H1 (cell line): ENCODE measurements around the gene CABP5. TPM values are rescaled to one million over a fixed set of nuclear protein-coding genes. Genes with fewer than 3 reads are reported as not detected.

Experiments
- CTCF ChIA-PET: fragments of 300-600 bp; sonication (Branson Sonifier 250); formaldehyde crosslinking; loops from one replicate; lab custom pipeline; 2021; ENCODE audit not compliant: partially characterized antibody; lab: Charles Lee
- POLR2A ChIA-PET: fragments of 300-600 bp; sonication (Branson Sonifier 250); formaldehyde crosslinking; loops from one replicate; lab custom pipeline; 2021; ENCODE audit warnings: inconsistent platforms; ENCODE audit not compliant: partially characterized antibody; lab: Charles Lee
- DNase-seq, 2 experiments: peaks; one replicate each; pipeline versions ENCODE4 v3.0.0 to v3.0.0-alpha.2; 2010 to 2022; ENCODE audit warnings: low spot score in 2 of 2, low read depth in 1 of 2, mixed read lengths in 1 of 2
- FAIRE-seq: peaks from 2 replicates; lab custom pipeline; 2011; peaks lifted over from hg19 to GRCh38; lab: Jason Lieb, UNC
- H2AFZ ChIP-seq: 2 replicates; pipeline ENCODE4 v1.8.1; 2012; ENCODE audit warnings: low read length, inconsistent platforms
- H2AK5ac ChIP-seq: 2 replicates; pipeline ENCODE4 v1.6.1; 2013; ENCODE audit warnings: low read depth, low read length
- H2BK120ac ChIP-seq: replicated peaks from 2 replicates; pipeline ENCODE3; 2013; ENCODE audit warnings: low read depth, low read length, inconsistent platforms
- H2BK12ac ChIP-seq: 2 replicates; pipeline ENCODE4 v1.6.1; 2013; ENCODE audit warnings: low read depth, low read length
- H2BK15ac ChIP-seq: 2 replicates; pipeline ENCODE4 v1.6.1; 2013; ENCODE audit warnings: low read length
- H2BK20ac ChIP-seq: 2 replicates; pipeline ENCODE4 v1.6.1; 2013; ENCODE audit warnings: low read length
- H2BK5ac ChIP-seq: 2 replicates; pipeline ENCODE4 v1.6.1; 2013; ENCODE audit warnings: low read depth, low read length
- H3K14ac ChIP-seq: 2 replicates; pipeline ENCODE4 v1.6.1; 2013; ENCODE audit warnings: inconsistent platforms; ENCODE audit not compliant: insufficient read length
- H3K18ac ChIP-seq: 2 replicates; pipeline ENCODE4 v1.6.1; 2013; ENCODE audit warnings: low read length; ENCODE audit errors: extremely low read depth
- H3K23ac ChIP-seq: 2 replicates; pipeline ENCODE4 v1.6.1; 2013; ENCODE audit warnings: inconsistent platforms; ENCODE audit not compliant: insufficient read length
- H3K23me2 ChIP-seq: 2 replicates; pipeline ENCODE4 v1.6.1; 2013; ENCODE audit warnings: low read depth, low read length
- H3K27ac ChIP-seq: 2 replicates; pipeline ENCODE4 v1.6.1; 2011; ENCODE audit warnings: low read depth, low read length, inconsistent platforms
- H3K27me3 ChIP-seq, 4 experiments: replicated peaks in 1 of 4; 1 replicate in 1 of 4; 2 replicates in 3 of 4; pipeline versions ENCODE4 v1.6.1 to v1.8.1; 2011 to 2013; ENCODE audit warnings: low read length in 3 of 4, mild to moderate bottlenecking in 3 of 4, inconsistent platforms in 2 of 4, mixed read lengths in 2 of 4, moderate library complexity in 1 of 4; ENCODE audit not compliant: control insufficient read depth in 3 of 4, insufficient read depth in 3 of 4; ENCODE audit errors: extremely low read depth in 1 of 4
- H3K36me3 ChIP-seq, 4 experiments: 2 replicates each; pipeline versions ENCODE4 v1.6.1 to v1.8.1; 2011 to 2013; ENCODE audit warnings: mild to moderate bottlenecking in 4 of 4, low read length in 3 of 4, moderate library complexity in 2 of 4, control low read depth in 1 of 4, inconsistent platforms in 1 of 4; ENCODE audit not compliant: insufficient read depth in 4 of 4, control insufficient read depth in 2 of 4
- H3K4ac ChIP-seq: replicated peaks from 2 replicates; pipeline ENCODE3; 2013; ENCODE audit warnings: low read length, low read depth, mixed read lengths, inconsistent platforms; ENCODE audit not compliant: insufficient read length
- H3K4me1 ChIP-seq, 4 experiments: replicated peaks in 1 of 4; 1 replicate in 1 of 4; 2 replicates in 3 of 4; pipeline versions ENCODE4 v1.6.1 to v1.8.1; 2011 to 2013; ENCODE audit warnings: low read length in 3 of 4, inconsistent platforms in 2 of 4, mixed read lengths in 1 of 4; ENCODE audit not compliant: insufficient read depth in 4 of 4, control insufficient read depth in 3 of 4
- H3K4me2 ChIP-seq, 2 experiments: 2 replicates each; pipeline versions ENCODE4 v1.6.1 to v1.8.1; 2011 to 2013; ENCODE audit warnings: low read depth in 2 of 2, low read length in 2 of 2, control low read depth in 1 of 2, inconsistent platforms in 1 of 2, mild to moderate bottlenecking in 1 of 2; ENCODE audit not compliant: insufficient read depth in 1 of 2
- H3K4me3 ChIP-seq, 4 experiments: fragments of 200-600, 300-600 bp in 1 of 4; sonication (generic), shearing (Covaris generic), sonication (Bioruptor Twin) in 1 of 4; 2 replicates each; pipeline versions ENCODE4 v1.5.1 to v1.8.1; 2011 to 2016; ENCODE audit warnings: low read length in 4 of 4, low read depth in 3 of 4, control low read depth in 2 of 4, inconsistent platforms in 2 of 4, mild to moderate bottlenecking in 2 of 4, mixed read lengths in 1 of 4, moderate library complexity in 1 of 4; ENCODE audit not compliant: insufficient read depth in 2 of 4; ENCODE audit errors: extremely low read depth in 1 of 4
- H3K56ac ChIP-seq: replicated peaks from 2 replicates; pipeline ENCODE3; 2013; ENCODE audit warnings: low read depth, mild to moderate bottlenecking, mixed read lengths, low read length, inconsistent platforms; ENCODE audit not compliant: insufficient read length
- H3K79me1 ChIP-seq: 2 replicates; pipeline ENCODE4 v1.6.1; 2013; ENCODE audit warnings: low read depth, low read length, control low read depth
- H3K79me2 ChIP-seq, 2 experiments: 2 replicates each; pipeline versions ENCODE4 v1.6.1 to v1.8.1; 2012 to 2013; ENCODE audit warnings: low read length in 2 of 2, mild to moderate bottlenecking in 2 of 2, inconsistent platforms in 1 of 2; ENCODE audit not compliant: insufficient read depth in 2 of 2, control insufficient read depth in 1 of 2
- H3K9ac ChIP-seq, 4 experiments: replicated peaks in 1 of 4; 1 replicate in 1 of 4; 2 replicates in 3 of 4; pipeline versions ENCODE4 v1.6.1 to v1.8.1; 2011 to 2013; ENCODE audit warnings: low read depth in 3 of 4, low read length in 3 of 4, control low read depth in 2 of 4, mild to moderate bottlenecking in 2 of 4, moderate library complexity in 2 of 4, inconsistent platforms in 1 of 4; ENCODE audit errors: extremely low read depth in 1 of 4
- H3K9me3 ChIP-seq, 2 experiments: 2 replicates each; pipeline versions ENCODE4 v1.6.1 to v1.8.1; 2012 to 2013; ENCODE audit warnings: mild to moderate bottlenecking in 2 of 2, moderate library complexity in 2 of 2, control low read depth in 1 of 2, inconsistent platforms in 1 of 2, low read depth in 1 of 2, low read length in 1 of 2, mixed read lengths in 1 of 2; ENCODE audit not compliant: insufficient read depth in 2 of 2
- H4K20me1 ChIP-seq, 2 experiments: replicated peaks in 1 of 2; 2 replicates each; pipeline versions ENCODE3 to v1.8.1; 2011 to 2013; ENCODE audit warnings: inconsistent platforms in 2 of 2, low read length in 2 of 2, mild to moderate bottlenecking in 1 of 2; ENCODE audit not compliant: insufficient read depth in 2 of 2, control insufficient read depth in 1 of 2
- H4K5ac ChIP-seq: 2 replicates; pipeline ENCODE4 v1.6.1; 2013; ENCODE audit warnings: low read length, low read depth, mixed read lengths, inconsistent platforms; ENCODE audit not compliant: insufficient read length
- H4K8ac ChIP-seq: 2 replicates; pipeline ENCODE4 v1.8.0; 2013; ENCODE audit warnings: mild to moderate bottlenecking, moderate library complexity, low read length, inconsistent platforms; ENCODE audit not compliant: insufficient read depth; ENCODE audit errors: extremely low read depth
- H4K91ac ChIP-seq: replicated peaks from 2 replicates; pipeline ENCODE3; 2013; ENCODE audit warnings: low read length, mixed read lengths, inconsistent platforms; ENCODE audit not compliant: insufficient read length
- KDM1A ChIP-seq: fragments of 200-600, 300-600 bp; sonication (generic); IDR thresholded peaks from 2 replicates; pipeline ENCODE4 v1.7.1; 2016; ENCODE audit warnings: mild to moderate bottlenecking, low read length, borderline replicate concordance
- NANOG ChIP-seq: IDR thresholded peaks from 2 replicates; pipeline ENCODE4 v1.6.1; 2011; ENCODE audit warnings: low read length, low read depth, mild to moderate bottlenecking, inconsistent platforms; ENCODE audit not compliant: insufficient read depth, poor library complexity, severe bottlenecking
- WGBS, 2 experiments: shearing (Covaris generic) in 1 of 2; methylation state at CpG; one replicate each; pipeline versions ENCODE4 v1.1.6 to v1.1.7; 2013 to 2015; ENCODE audit warnings: low lambda C conversion rate in 2 of 2, mixed read lengths in 2 of 2, inconsistent platforms in 1 of 2, low coverage in 1 of 2, missing lambda C conversion rate in 1 of 2; ENCODE audit not compliant: insufficient replicate concordance in 2 of 2, insufficient coverage in 1 of 2, insufficient read length in 1 of 2; ENCODE audit errors: extremely low coverage in 1 of 2, missing lambda C conversion rate in 1 of 2; 5-methylcytosine and 5-hydroxymethylcytosine counted together
- polyA plus RNA-seq, 7 experiments: library from polyadenylated mRNA; depleted of rRNA in 3 of 7; stranded (reverse) in 5 of 7; unstranded in 2 of 7; fragments of >200 nt in 5 of 7; fragments of 200-250 nt in 2 of 7; gene quantifications; 1 replicate in 5 of 7; 2 replicates in 1 of 7; 4 replicates in 1 of 7; pipeline versions ENCODE4 v1.2.1 to v1.2.3, GENCODE V29; 2011 to 2013; ENCODE audit warnings: missing spikeins in 2 of 7, mixed read lengths in 2 of 7
- total RNA-seq: library from RNA; stranded (reverse); fragmentation: NEBNext Ultra II Directional; extraction: Animal tissue kit (Norgen Biotek cat#: 25700); gene quantifications from 2 replicates; pipeline ENCODE4 v1.2.1, GENCODE V29; 2021

Gene CABP5
- total and polyA plus RNA-seq, 2 of the 8 experiments (the other 6 are each of a cell fraction or from before 2014, with no cell fraction given) = not detected

DNA sequence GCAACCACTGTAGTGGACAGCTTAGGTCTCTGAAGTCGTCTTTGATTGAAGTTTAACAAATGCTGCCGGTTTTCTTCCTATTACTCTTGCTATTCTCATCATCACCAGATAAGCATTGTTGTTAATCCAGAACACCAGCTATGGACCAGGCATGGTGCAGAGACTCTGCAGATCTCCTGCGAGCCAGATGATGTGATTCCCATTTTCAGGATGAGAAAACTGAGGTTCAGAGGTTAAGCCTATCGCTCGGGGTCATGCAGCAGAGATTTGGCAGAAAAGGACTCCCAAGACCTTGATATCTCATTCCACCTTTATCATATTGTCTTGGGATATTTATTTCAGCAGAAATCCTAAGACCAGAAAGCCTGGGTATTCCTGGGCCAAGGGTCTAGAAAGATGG, 16.5 kb upstream of the CABP5 start:
- no peak overlapping the region for H3K56ac ChIP-seq
- no peaks in the 10 kb centered on the region for H4K20me1 ChIP-seq
- no peak overlapping the region for H2BK20ac ChIP-seq
- FAIRE-seq (no peak), DNase-seq (no peak)
- TF ChIP-seq NANOG (no peak), KDM1A (peak; percentile 75)
- no peak overlapping the region for H3K14ac ChIP-seq
- no peak overlapping the region; the same call in 1 of the 2 replicates for H2BK12ac ChIP-seq
- no peak overlapping the region for H2BK15ac ChIP-seq
- no peaks in the 10 kb centered on the region for H3K79me1 ChIP-seq
- no peak overlapping the region for H2AK5ac ChIP-seq
- H4K91ac ChIP-seq = no peak overlapping the region
- H2BK5ac ChIP-seq = no peak overlapping the region
- no peak overlapping the region for H3K4ac ChIP-seq
- no peak overlapping the region for H3K9ac ChIP-seq
- CTCF ChIA-PET = interaction anchor here (1.2 to 2.4 kb wide), 5 partner anchors 9 to 97 kb away, joined by 3 to 14 read pairs (median 3); no protein-coding TSS in a partner anchor
- no peak overlapping the region for H3K4me2 ChIP-seq
- no peaks in the 10 kb centered on the region for H3K9me3 ChIP-seq
- no peaks in the 10 kb centered on the region for H3K23me2 ChIP-seq
- H3K27me3 ChIP-seq = no peaks in the 10 kb centered on the region
- no peaks in the 10 kb centered on the region for H3K79me2 ChIP-seq
- no peak overlapping the region for H3K4me3 ChIP-seq
- 90% methylated on average over 5 of the region's 5 CpGs; no CpG with 5 or more reads in 1 of the 2 experiments for WGBS, 2 experiments
- POLR2A ChIA-PET = interaction anchor here (0.6 to 1.7 kb wide), 2 partner anchors 9 to 12 kb away, joined by 3 read pairs; no protein-coding TSS in a partner anchor
- no peak overlapping the region for H3K27ac ChIP-seq
- H3K36me3 ChIP-seq = no peaks in the 10 kb centered on the region
- H3K18ac ChIP-seq = peak overlapping the region; percentile 5; the same call in 1 of the 2 replicates
- H4K5ac ChIP-seq = no peak overlapping the region
- no peak overlapping the region for H3K23ac ChIP-seq
- no peak overlapping the region for H2AFZ ChIP-seq
- no peak overlapping the region for H4K8ac ChIP-seq
- no peak overlapping the region for H2BK120ac ChIP-seq
- peaks cover 4 to 16% (median 7%) of the 10 kb centered on the region in 4 experiments; a peak in 6 of 7 replicates for H3K4me1 ChIP-seq
